ENCODE measurements around the gene TRPM3. TPM values are rescaled to one million over a fixed set of nuclear protein-coding genes. Genes with fewer than 3 reads are reported as not detected.

Gene TRPM3
- total RNA-seq, 1 experiment from 2014 or later = 0.26 TPM

DNA sequence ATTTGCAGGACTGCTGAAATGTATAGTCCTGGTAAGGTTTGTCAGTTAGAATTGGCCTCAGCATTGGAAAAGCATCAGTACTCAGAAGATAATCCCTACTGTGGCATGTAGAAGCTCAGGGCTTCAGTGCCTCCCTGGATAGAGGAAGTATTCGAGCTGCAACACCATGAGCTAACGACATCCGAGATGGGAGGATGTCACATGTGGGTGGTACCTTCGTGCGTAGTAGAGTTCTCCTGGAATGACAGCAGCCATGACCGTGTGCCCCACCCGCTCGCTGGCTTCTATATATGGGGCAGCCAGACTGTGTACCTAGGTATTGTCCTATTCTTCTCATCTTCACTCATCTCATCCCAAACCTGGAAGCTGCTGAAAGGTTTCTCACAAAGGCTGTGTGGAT is 361.2 kb downstream of the TRPM3 start:
- ChIA-PET CTCF (no interaction called here), POLR2A (ENCODE audit: unreplicated experiment) (no interaction called here)
- Histone ChIP-seq H3K9me2 (ENCODE audit: insufficient read depth) (no peaks in the 10 kb centered on the region), H3K9me3 (ENCODE audit: insufficient read depth, low read depth) (no peaks in the 10 kb centered on the region), H3K79me2 (ENCODE audit: low read depth) (no peaks in the 10 kb centered on the region), H4K20me1 (ENCODE audit: insufficient read depth) (no peaks in the 10 kb centered on the region), H2AFZ (no peak overlapping the region), H3K4me3 (no peak overlapping the region), H3K27me3 (ENCODE audit: insufficient read depth, low read depth) (no peaks in the 10 kb centered on the region), H3K36me3 (ENCODE audit: low read depth) (no peaks in the 10 kb centered on the region), H3K4me1 (replicated peaks; ENCODE audit: insufficient read depth) (no peaks in the 10 kb centered on the region), H3K27ac (no peak overlapping the region), H3K4me2 (no peak overlapping the region), H3F3A (ENCODE audit: insufficient read depth, low read depth) (no peaks in the 10 kb centered on the region)
- BruUV-seq (replicated peaks) = no TSS peak
- TF ChIP-seq EZH2 (IDR thresholded peaks at IDR 0.05; ENCODE audit: low read depth) = no peak
- no peak for TF ChIP-seq CTCF (conservative IDR thresholded peaks at IDR 0.05)
- intact Hi-C loops (cut with micrococcal nuclease; ENCODE audit: unreplicated experiment) = no loop called here
- DNase-seq = no peak

GRCh38 chr9:70753311-70753710 is 368.1 kb downstream of the TRPM3 start:
- no peaks in the 10 kb centered on the region for H3K27me3 ChIP-seq (ENCODE audit: insufficient read depth, low read depth)
- H2AFZ ChIP-seq = no peak overlapping the region
- H3K4me2 ChIP-seq = no peak overlapping the region
- H3K4me3 ChIP-seq = no peak overlapping the region
- no peak for TF ChIP-seq CTCF (conservative IDR thresholded peaks at IDR 0.05)
- TF ChIP-seq EZH2 (IDR thresholded peaks at IDR 0.05; ENCODE audit: low read depth) = no peak
- no peaks in the 10 kb centered on the region for H3F3A ChIP-seq (ENCODE audit: insufficient read depth, low read depth)
- no peak overlapping the region for H3K27ac ChIP-seq
- no peaks in the 10 kb centered on the region for H3K36me3 ChIP-seq (ENCODE audit: low read depth)
- H3K4me1 ChIP-seq (replicated peaks; ENCODE audit: insufficient read depth) = no peaks in the 10 kb centered on the region
- no peaks in the 10 kb centered on the region for H3K79me2 ChIP-seq (ENCODE audit: low read depth)
- intact Hi-C loops (cut with micrococcal nuclease; ENCODE audit: unreplicated experiment) = no loop called here
- DNase-seq = no peak
- ChIA-PET POLR2A (ENCODE audit: unreplicated experiment) (no interaction called here), CTCF (no interaction called here)
- H4K20me1 ChIP-seq (ENCODE audit: insufficient read depth) = no peaks in the 10 kb centered on the region
- no peaks in the 10 kb centered on the region for H3K9me2 ChIP-seq (ENCODE audit: insufficient read depth)
- no peaks in the 10 kb centered on the region for H3K9me3 ChIP-seq (ENCODE audit: insufficient read depth, low read depth)
- BruUV-seq (replicated peaks) = no TSS peak

- no peak overlapping the region for H3K4me2 ChIP-seq
- H3K27ac ChIP-seq = no peak overlapping the region
- no peak for DNase-seq
- no peaks in the 10 kb centered on the region for H3K9me3 ChIP-seq (ENCODE audit: insufficient read depth, low read depth)
- H2AFZ ChIP-seq = no peak overlapping the region
- no peak for TF ChIP-seq EZH2 (IDR thresholded peaks at IDR 0.05; ENCODE audit: low read depth)
- TF ChIP-seq CTCF (conservative IDR thresholded peaks at IDR 0.05) = no peak
- no peaks in the 10 kb centered on the region for H3K36me3 ChIP-seq (ENCODE audit: low read depth)
- H3K9me2 ChIP-seq (ENCODE audit: insufficient read depth) = no peaks in the 10 kb centered on the region
- ChIA-PET CTCF (no interaction called here), POLR2A (ENCODE audit: unreplicated experiment) (no interaction called here)
- H3K4me3 ChIP-seq = no peak overlapping the region
- H3K79me2 ChIP-seq (ENCODE audit: low read depth) = no peaks in the 10 kb centered on the region
- H3K4me1 ChIP-seq (replicated peaks; ENCODE audit: insufficient read depth) = no peaks in the 10 kb centered on the region
- intact Hi-C loops (cut with micrococcal nuclease; ENCODE audit: unreplicated experiment) = no loop called here
- no peaks in the 10 kb centered on the region for H3K27me3 ChIP-seq (ENCODE audit: insufficient read depth, low read depth)
- no peaks in the 10 kb centered on the region for H4K20me1 ChIP-seq (ENCODE audit: insufficient read depth)
- no peaks in the 10 kb centered on the region for H3F3A ChIP-seq (ENCODE audit: insufficient read depth, low read depth)
- no TSS peak for BruUV-seq (replicated peaks)
Measured at GRCh38 chr9:70749066-70749465, 372.4 kb downstream of the TRPM3 start.
